Lower leg skin (tissue), 3 donors: ENCODE measurements around the gene ADM2.

Experiments
- CTCF ChIP-seq, 3 donors: fragments of 450-650 bp; IDR thresholded peaks; one replicate each; pipeline ENCODE4 v1.5.1; 2016; ENCODE audit warnings: antibody characterized with exemption in 3 of 3, mild to moderate bottlenecking in 3 of 3, moderate library complexity in 2 of 3
- POLR2A ChIP-seq, 2 donors: fragments of 450-650 bp; IDR thresholded peaks; one replicate each; pipeline ENCODE4 v1.6.1; 2016 to 2017; ENCODE audit warnings: antibody characterized with exemption in 2 of 2, mild to moderate bottlenecking in 1 of 2, moderate library complexity in 1 of 2

- TF ChIP-seq CTCF (IDR thresholded peaks at IDR 0.05), result no peak
- TF ChIP-seq POLR2A (IDR thresholded peaks at IDR 0.05), result no peak
Observed at GRCh38 chr22:50502628-50503474, 21.5 kb downstream of the ADM2 start.
